Nephron (organoid): ENCODE results near the gene DOCK10.

Experiments used
- H3K27ac Mint-ChIP-seq, 3 experiments: 2 replicates each; pipeline ENCODE4 v1.8.0; 2020; ENCODE audit warnings: mixed read lengths in 3 of 3, mild to moderate bottlenecking in 2 of 3, moderate library complexity in 1 of 3
- H3K27me3 Mint-ChIP-seq: 2 replicates; pipeline ENCODE4 v1.8.0; 2021; ENCODE audit warnings: low read depth, mild to moderate bottlenecking, moderate library complexity, mixed read lengths
- H3K36me3 Mint-ChIP-seq: 2 replicates; pipeline ENCODE4 v1.8.0; 2020; ENCODE audit warnings: low read depth, mixed read lengths
- H3K4me1 Mint-ChIP-seq: 2 replicates; pipeline ENCODE4 v1.8.0; 2020; ENCODE audit warnings: mixed read lengths
- H3K4me3 Mint-ChIP-seq, 3 experiments: 2 replicates each; pipeline ENCODE4 v1.8.0; 2020; ENCODE audit warnings: mild to moderate bottlenecking in 3 of 3, mixed read lengths in 3 of 3, moderate library complexity in 2 of 3
- H3K9me3 Mint-ChIP-seq: 2 replicates; pipeline ENCODE4 v1.8.0; 2020; ENCODE audit warnings: mixed read lengths
- TF ChIP-seq, protein P1 (sequence below), 3 experiments: fragments of 200-600 bp; sonication (generic); IDR thresholded peaks; one replicate each; pipeline ENCODE4 v1.5.0; 2021; ENCODE audit warnings: antibody characterized with exemption in 3 of 3; ENCODE audit not compliant: unreplicated experiment in 3 of 3

The DOCK10 gene

DNA sequence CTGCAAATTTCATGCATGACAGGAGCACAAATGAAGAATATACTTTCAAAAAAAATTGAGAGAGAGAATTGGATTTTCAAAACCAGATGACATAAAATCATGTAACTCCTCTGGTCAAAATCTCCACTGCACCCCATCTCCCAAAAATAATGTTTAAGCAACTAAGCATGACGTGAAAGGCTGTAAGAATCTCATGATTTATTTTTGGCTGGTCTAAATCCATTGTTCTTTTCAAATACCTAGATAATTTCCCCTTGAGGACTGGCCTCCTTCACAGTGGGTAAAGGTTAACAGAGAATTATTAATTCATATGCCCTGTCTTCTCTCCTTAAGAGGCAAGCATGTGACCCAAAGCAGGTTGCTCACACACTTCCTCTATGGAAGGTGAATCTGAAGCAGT is 224.6 kb downstream of the DOCK10 start:
- Mint-ChIP-seq H3K9me3 (no peaks in the 10 kb centered on the region), H3K27ac (peak overlapping the region in 2 of 3 experiments; percentile 36 to 58), H3K27me3 (no peaks in the 10 kb centered on the region), H3K4me3 (no peak overlapping the region), H3K36me3 (no peaks in the 10 kb centered on the region), H3K4me1 (no peaks in the 10 kb centered on the region)
- TF ChIP-seq, protein P1, sequence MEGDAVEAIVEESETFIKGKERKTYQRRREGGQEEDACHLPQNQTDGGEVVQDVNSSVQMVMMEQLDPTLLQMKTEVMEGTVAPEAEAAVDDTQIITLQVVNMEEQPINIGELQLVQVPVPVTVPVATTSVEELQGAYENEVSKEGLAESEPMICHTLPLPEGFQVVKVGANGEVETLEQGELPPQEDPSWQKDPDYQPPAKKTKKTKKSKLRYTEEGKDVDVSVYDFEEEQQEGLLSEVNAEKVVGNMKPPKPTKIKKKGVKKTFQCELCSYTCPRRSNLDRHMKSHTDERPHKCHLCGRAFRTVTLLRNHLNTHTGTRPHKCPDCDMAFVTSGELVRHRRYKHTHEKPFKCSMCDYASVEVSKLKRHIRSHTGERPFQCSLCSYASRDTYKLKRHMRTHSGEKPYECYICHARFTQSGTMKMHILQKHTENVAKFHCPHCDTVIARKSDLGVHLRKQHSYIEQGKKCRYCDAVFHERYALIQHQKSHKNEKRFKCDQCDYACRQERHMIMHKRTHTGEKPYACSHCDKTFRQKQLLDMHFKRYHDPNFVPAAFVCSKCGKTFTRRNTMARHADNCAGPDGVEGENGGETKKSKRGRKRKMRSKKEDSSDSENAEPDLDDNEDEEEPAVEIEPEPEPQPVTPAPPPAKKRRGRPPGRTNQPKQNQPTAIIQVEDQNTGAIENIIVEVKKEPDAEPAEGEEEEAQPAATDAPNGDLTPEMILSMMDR (IDR thresholded peaks at IDR 0.05; ENCODE audit: unreplicated experiment in 3 of 3): no peak

DNA sequence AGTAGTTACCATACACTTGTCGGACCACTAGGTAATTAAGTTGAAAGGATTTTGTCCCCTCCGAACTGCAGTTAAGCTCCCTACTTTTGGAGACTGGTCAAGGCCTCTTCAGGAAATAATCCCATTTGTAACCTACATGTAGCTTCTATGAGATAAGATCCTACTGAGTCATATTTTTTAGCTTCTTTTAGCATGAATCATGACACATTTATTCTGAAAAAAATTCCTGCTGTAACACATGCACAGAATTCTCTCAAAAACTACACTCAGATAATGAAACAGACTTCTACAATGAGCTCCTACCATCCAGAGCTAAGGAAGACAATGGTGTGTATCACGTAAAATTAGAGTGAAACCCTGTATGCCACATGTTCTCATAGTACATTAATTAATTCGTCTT is 225.5 kb downstream of the DOCK10 start:
- Mint-ChIP-seq H3K27me3 (no peaks in the 10 kb centered on the region), H3K9me3 (peaks cover 3% of the 10 kb centered on the region), H3K4me1 (no peaks in the 10 kb centered on the region), H3K4me3 (no peak overlapping the region), H3K36me3 (no peaks in the 10 kb centered on the region), H3K27ac (peak overlapping the region in 1 of 3 experiments; percentile 18)
- TF ChIP-seq, protein P1 (IDR thresholded peaks at IDR 0.05; ENCODE audit: unreplicated experiment in 3 of 3): no peak

DNA sequence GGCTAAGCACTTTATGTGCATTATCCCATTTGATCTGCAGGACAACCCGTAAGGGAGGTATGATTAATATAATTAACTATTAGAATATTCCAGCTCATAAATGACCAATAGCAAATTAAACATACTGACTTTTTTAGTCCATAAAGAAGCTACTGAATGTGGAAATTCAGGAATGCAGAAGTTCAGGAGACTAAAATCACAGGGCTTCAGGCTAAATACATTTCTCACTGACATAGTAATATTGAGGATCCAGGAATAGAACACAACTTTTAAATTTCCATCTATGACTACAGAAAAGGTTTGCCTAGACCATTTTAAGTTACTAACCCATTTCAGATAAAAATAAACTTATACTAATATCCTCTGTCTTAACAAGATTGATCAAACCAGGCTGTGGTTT is 228.7 kb downstream of the DOCK10 start:
- TF ChIP-seq, protein P1 (IDR thresholded peaks at IDR 0.05; ENCODE audit: unreplicated experiment in 3 of 3): no peak
- Mint-ChIP-seq H3K4me1 (peaks cover 9% of the 10 kb centered on the region), H3K36me3 (peaks cover 4% of the 10 kb centered on the region), H3K27me3 (no peaks in the 10 kb centered on the region), H3K9me3 (peaks cover 14% of the 10 kb centered on the region), H3K4me3 (no peak overlapping the region), H3K27ac (no peak overlapping the region)

DNA sequence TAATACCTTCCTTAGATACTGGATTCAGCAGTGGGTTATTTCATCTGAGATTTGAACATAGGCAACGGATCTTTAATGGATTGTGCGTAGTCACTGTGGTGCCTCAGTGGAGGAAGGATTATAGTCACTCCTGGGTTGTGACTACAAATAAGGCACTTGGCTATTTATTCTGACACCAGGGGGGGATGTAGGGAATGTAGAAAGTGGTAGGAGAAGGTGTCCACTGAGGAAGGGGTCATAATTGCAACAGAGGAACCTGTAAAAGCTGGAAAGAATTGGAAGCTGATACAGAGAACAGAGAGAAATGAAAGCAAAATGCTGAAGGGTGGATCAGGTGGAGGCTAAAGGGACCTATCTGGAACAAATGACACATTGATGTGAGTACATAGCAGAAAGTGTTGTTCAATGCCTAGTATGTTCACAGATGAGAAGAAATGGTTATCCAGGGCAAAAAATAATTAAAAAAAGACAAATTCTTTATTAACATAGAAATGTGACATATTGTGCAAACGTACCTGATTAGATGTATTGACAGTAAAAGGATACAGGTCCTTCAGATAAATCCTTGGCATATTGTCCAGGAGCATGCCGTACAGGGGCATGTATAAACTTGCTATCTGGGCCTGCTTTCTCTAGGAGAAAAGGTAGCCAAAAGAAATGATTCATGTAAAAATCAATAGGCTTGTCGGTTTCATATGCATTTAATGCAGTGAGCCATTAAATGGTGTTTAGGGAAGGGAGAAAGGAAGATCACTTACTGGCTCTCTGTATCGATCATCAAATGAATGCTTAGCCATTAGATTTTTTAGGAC is 234.9 kb downstream of the DOCK10 start:
- Mint-ChIP-seq H3K27ac (no peak overlapping the region), H3K36me3 (peaks cover 4% of the 10 kb centered on the region), H3K27me3 (no peaks in the 10 kb centered on the region), H3K4me1 (peaks cover 34% of the 10 kb centered on the region), H3K4me3 (no peak overlapping the region), H3K9me3 (peaks cover 14% of the 10 kb centered on the region)
- TF ChIP-seq, protein P1 (IDR thresholded peaks at IDR 0.05; ENCODE audit: unreplicated experiment in 3 of 3): no peak

DNA sequence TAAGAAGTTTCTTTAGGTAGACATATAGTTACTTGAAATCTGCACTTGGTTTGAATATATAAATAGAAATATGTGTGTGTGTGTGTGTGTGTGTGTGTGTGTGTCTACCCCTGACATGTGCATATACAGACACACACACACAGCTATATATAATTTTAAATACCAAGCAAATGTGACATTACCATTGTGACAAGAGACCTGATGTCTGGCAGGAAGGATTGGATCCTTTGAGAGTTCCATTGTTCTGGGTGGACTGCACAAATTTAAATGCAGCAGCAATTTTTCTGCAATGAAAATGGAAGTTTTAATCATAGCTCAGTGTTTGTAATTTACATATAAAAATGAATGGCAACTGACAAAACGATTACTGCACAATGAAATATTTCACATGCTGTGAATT is 238.3 kb downstream of the DOCK10 start:
- TF ChIP-seq, protein P1 (IDR thresholded peaks at IDR 0.05; ENCODE audit: unreplicated experiment in 3 of 3): no peak
- H3K27me3 Mint-ChIP-seq: no peaks in the 10 kb centered on the region
- no peak overlapping the region for H3K27ac Mint-ChIP-seq
- no peaks in the 10 kb centered on the region for H3K9me3 Mint-ChIP-seq
- H3K4me3 Mint-ChIP-seq: no peak overlapping the region
- peaks cover 33% of the 10 kb centered on the region for H3K4me1 Mint-ChIP-seq
- peaks cover 9% of the 10 kb centered on the region for H3K36me3 Mint-ChIP-seq

DNA sequence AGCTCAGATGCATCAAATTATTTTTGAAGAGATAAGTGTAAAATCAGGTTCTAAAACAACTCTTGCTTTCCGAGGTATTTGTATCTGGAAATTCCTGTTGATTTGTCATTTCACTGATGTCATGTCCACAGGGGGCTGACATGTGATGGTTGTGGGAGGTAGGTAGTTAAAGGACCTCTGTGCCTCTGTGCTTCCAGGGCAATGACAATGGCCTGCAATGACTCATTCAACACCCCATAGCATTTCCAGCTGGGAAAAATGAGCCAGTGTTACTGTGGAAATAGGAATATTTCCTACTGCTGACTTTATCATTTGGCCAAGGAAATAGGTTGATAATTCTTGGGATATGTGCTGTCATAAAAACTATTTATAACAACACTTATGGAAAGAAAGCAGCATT is 239.9 kb downstream of the DOCK10 start:
- TF ChIP-seq, protein P1 (IDR thresholded peaks at IDR 0.05; ENCODE audit: unreplicated experiment in 3 of 3): no peak
- Mint-ChIP-seq H3K27me3 (peaks cover 5% of the 10 kb centered on the region), H3K4me1 (peaks cover 20% of the 10 kb centered on the region), H3K27ac (no peak overlapping the region), H3K36me3 (peaks cover 15% of the 10 kb centered on the region), H3K9me3 (peaks cover 4% of the 10 kb centered on the region), H3K4me3 (no peak overlapping the region)
